WTC11 (cell line): ENCODE measurements around the gene PDE3B. TPM values are rescaled to one million over a fixed set of nuclear protein-coding genes. Genes with fewer than 3 reads are reported as not detected.
A peak's percentile ranks its signal among the peaks of the same experiment; 100 is the strongest.

ENCODE experiments used
- ATAC-seq: fragments of 200-7000 bp; cut with Tn5 transposase; 2 replicates; pipeline ENCODE4 v1.10.0; 2021; ENCODE audit warnings: mild to moderate bottlenecking, moderate library complexity
- CTCF ChIA-PET: fragments of 300-600 bp; sonication (Branson Sonifier 250); formaldehyde crosslinking; loops from one replicate; lab custom pipeline; 2021; ENCODE audit warnings: antibody characterized with exemption; lab: Charles Lee
- POLR2A ChIA-PET: fragments of 350-600 bp; sonication (Branson Sonifier 250); formaldehyde crosslinking; loops from one replicate; lab custom pipeline; 2021; ENCODE audit warnings: antibody characterized with exemption; lab: Charles Lee
- DNase-seq: peaks from one replicate; pipeline ENCODE4 v3.0.0; 2021; ENCODE audit warnings: low spot score
- H3K27ac Mint-ChIP-seq: 2 replicates; pipeline ENCODE4 v1.8.0; 2021; ENCODE audit warnings: mixed read lengths
- H3K27me3 Mint-ChIP-seq: 2 replicates; pipeline ENCODE4 v1.8.0; 2021; ENCODE audit warnings: low read depth, mild to moderate bottlenecking, moderate library complexity, mixed read lengths
- H3K36me3 Mint-ChIP-seq: 2 replicates; pipeline ENCODE4 v1.8.0; 2021; ENCODE audit warnings: mixed read lengths
- H3K4me1 Mint-ChIP-seq: 2 replicates; pipeline ENCODE4 v1.8.0; 2022; ENCODE audit warnings: mixed read lengths
- H3K4me3 Mint-ChIP-seq: 2 replicates; pipeline ENCODE4 v1.8.0; 2021; ENCODE audit warnings: mild to moderate bottlenecking, moderate library complexity, mixed read lengths
- H3K9me3 Mint-ChIP-seq: 2 replicates; pipeline ENCODE4 v1.8.0; 2021; ENCODE audit warnings: mixed read lengths
- ESRRA ChIP-seq: sonication (generic); formaldehyde crosslinking; IDR thresholded peaks from 2 replicates; pipeline ENCODE4 v1.8.1; 2022; ENCODE audit warnings: mild to moderate bottlenecking, missing genetic modification reagents, borderline replicate concordance
- FOXJ3 ChIP-seq: sonication (generic); formaldehyde crosslinking; IDR thresholded peaks from 2 replicates; pipeline ENCODE4 v1.9.0; 2021; ENCODE audit warnings: missing genetic modification reagents, mild to moderate bottlenecking, borderline replicate concordance
- FOXK1 ChIP-seq: sonication (generic); formaldehyde crosslinking; IDR thresholded peaks from 2 replicates; pipeline ENCODE4 v1.8.0; 2022; ENCODE audit warnings: mild to moderate bottlenecking, moderate library complexity, missing genetic modification reagents
- FOXP1 ChIP-seq: sonication (generic); formaldehyde crosslinking; IDR thresholded peaks from 2 replicates; pipeline ENCODE4 v1.8.0; 2022; ENCODE audit warnings: missing genetic modification reagents, mild to moderate bottlenecking, moderate library complexity, borderline replicate concordance
- KAT7 ChIP-seq: sonication (generic); formaldehyde crosslinking; IDR thresholded peaks from 2 replicates; pipeline ENCODE4 v1.8.1; 2023; ENCODE audit warnings: missing genetic modification reagents, mild to moderate bottlenecking, borderline replicate concordance
- NR2C2 ChIP-seq: sonication (generic); formaldehyde crosslinking; IDR thresholded peaks from 2 replicates; pipeline ENCODE4 v1.8.0; 2022; ENCODE audit warnings: mild to moderate bottlenecking, missing genetic modification reagents
- OVOL2 ChIP-seq: fragments of 250-450 bp; sonication (Bioruptor Pico); IDR thresholded peaks from 2 replicates; pipeline ENCODE4 v1.9.0; 2021; ENCODE audit warnings: mild to moderate bottlenecking, borderline replicate concordance
- ZNF138 ChIP-seq: sonication (generic); formaldehyde crosslinking; conservative IDR thresholded peaks from 2 replicates; pipeline ENCODE4 v1.8.1; 2022; ENCODE audit warnings: mild to moderate bottlenecking, moderate library complexity, missing genetic modification reagents
- ZNF219 ChIP-seq: sonication (generic); formaldehyde crosslinking; IDR thresholded peaks from 2 replicates; pipeline ENCODE4 v1.8.0; 2023; ENCODE audit warnings: missing genetic modification reagents, mild to moderate bottlenecking, borderline replicate concordance
- ZNF317 ChIP-seq: sonication (generic); formaldehyde crosslinking; IDR thresholded peaks from 2 replicates; pipeline ENCODE4 v1.8.1; 2023; ENCODE audit warnings: low read depth, mild to moderate bottlenecking, moderate library complexity, missing genetic modification reagents, borderline replicate concordance
- total RNA-seq: library from RNA; stranded (reverse); gene quantifications from 3 replicates; pipeline ENCODE4 v1.2.3, GENCODE V29; 2021
- TF ChIP-seq, protein P1 (sequence below): fragments of 250-450 bp; sonication (Bioruptor Pico); conservative IDR thresholded peaks from 2 replicates; pipeline ENCODE4 v1.9.0; 2021; ENCODE audit warnings: mild to moderate bottlenecking
- TF ChIP-seq, protein P2 (sequence below): sonication (generic); formaldehyde crosslinking; IDR thresholded peaks from 2 replicates; pipeline ENCODE4 v1.8.1; 2023; ENCODE audit warnings: mild to moderate bottlenecking, missing genetic modification reagents
- TF ChIP-seq, protein P3 (sequence below): sonication (generic); formaldehyde crosslinking; IDR thresholded peaks from 2 replicates; pipeline ENCODE4 v1.8.0; 2023; ENCODE audit warnings: missing genetic modification reagents
- TF ChIP-seq, protein P4 (sequence below): fragments of 250-450 bp; sonication (Bioruptor Pico); IDR thresholded peaks from 2 replicates; pipeline ENCODE4 v1.9.0; 2021; ENCODE audit warnings: mild to moderate bottlenecking
- TF ChIP-seq, protein P5 (sequence below): sonication (generic); formaldehyde crosslinking; IDR thresholded peaks from 2 replicates; pipeline ENCODE4 v1.8.1; 2022; ENCODE audit warnings: low read depth, mild to moderate bottlenecking, moderate library complexity, missing genetic modification reagents, borderline replicate concordance

PDE3B gene
- total RNA-seq, 1 experiment from 2014 or later = 9.6 TPM

DNA sequence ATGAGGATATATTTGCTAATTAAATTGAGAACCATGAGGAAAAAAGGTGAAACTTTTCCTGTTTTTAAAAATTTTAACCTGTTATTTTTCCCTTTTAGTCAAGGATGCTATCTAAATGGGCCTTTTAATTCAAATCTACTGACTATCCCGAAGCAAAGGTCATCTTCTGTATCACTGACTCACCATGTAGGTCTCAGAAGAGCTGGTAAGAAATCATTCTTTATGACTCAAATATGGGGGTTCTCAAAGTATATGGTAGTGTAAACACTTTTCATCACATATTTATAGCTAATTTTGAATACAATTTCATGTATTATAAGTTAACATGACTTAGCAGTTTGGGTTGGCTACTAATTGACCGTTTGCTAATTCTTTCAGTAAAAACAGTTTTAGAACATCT lies 160.2 kb downstream of the PDE3B start (continued):
- TF ChIP-seq ZNF138 (CRISPR knock-in tag) = no peak

DNA sequence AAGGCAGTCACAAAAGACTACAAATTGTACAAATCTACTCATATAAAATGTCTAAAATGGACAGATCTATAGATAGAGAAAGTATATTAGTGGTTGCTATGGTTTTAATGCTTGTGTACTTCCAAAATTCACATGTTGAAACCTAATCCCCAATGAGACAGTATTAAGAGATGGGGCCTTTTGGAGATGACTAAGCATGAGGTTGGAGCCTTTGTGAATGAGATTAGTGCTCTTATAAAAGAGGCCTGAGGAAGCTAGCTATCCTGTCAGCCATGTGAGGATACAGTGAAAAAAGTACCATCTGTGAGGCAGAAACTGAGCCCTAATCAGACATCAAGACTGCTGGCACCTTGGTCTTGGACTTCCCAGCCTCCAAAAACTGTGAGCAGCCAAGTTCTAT lies 165.9 kb downstream of the PDE3B start:
- Mint-ChIP-seq H3K4me3 (no peak overlapping the region), H3K36me3 (peaks cover 19% of the 10 kb centered on the region), H3K9me3 (peaks cover 20% of the 10 kb centered on the region), H3K4me1 (peaks cover 2% of the 10 kb centered on the region; the same call in 1 of the 2 replicates), H3K27ac (no peak overlapping the region), H3K27me3 (no peaks in the 10 kb centered on the region)
- ATAC-seq (no peak), DNase-seq (no peak)
- POLR2A ChIA-PET = no interaction called here
- CTCF ChIA-PET = no interaction called here
- TF ChIP-seq, protein P1, sequence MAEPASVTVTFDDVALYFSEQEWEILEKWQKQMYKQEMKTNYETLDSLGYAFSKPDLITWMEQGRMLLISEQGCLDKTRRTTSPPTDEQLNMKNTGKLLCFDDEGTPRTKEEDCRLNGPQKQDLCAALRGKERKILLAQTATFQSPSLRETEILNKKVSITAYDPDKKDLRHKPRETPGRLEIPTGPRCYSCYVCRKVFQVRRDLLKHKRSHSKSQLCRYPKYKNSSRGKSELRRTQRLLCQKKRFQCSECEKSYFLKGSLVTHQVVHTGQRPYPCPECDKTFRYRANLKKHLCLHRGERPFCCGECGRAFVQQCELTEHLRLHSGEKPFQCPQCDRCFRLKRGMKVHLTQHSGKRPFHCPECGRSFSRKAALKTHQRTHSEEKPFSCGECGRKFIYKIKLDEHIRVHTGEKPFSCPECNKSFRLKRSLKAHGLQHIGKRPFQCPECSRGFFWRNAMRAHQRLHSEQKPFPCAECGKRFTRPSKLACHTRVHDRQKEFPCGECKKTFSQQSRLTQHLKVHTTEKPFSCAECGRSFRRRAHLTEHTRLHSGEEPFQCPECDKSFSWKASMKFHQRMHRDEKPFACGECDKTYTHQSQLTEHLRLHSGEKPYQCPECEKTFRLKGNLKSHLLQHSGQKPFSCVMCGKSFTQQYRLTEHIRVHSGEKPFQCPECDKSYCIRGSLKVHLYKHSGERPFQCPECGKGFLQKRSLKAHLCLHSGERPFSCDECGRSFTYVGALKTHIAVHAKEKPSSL (CRISPR knock-in tag) = no peak
- TF ChIP-seq OVOL2 (CRISPR knock-in tag) (no peak), ESRRA (no peak), FOXJ3 (no peak)

DNA sequence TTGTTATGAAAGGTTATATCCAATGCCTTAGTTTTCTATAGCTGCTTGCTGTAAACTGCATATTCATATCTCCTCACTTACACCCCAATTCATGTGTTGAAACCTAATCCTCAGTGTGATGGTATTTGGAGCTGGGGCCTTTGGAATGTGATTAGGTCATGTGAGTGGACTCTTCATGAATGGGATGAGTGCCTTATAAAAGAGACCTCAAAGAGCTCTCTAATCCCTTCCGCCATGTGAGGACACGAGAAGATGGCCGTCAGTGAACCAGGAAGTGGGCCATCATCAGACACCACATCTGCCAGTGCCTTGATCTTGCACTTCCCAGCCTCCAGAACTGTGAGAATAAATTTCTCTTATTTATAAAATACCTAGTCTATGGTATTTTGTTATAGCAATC lies 169.2 kb downstream of the PDE3B start:
- CTCF ChIA-PET = interaction anchor here (0.9 to 1.2 kb wide), 2 partner anchors 23 to 190 kb away, joined by 3 to 4 read pairs; no protein-coding TSS in a partner anchor

DNA sequence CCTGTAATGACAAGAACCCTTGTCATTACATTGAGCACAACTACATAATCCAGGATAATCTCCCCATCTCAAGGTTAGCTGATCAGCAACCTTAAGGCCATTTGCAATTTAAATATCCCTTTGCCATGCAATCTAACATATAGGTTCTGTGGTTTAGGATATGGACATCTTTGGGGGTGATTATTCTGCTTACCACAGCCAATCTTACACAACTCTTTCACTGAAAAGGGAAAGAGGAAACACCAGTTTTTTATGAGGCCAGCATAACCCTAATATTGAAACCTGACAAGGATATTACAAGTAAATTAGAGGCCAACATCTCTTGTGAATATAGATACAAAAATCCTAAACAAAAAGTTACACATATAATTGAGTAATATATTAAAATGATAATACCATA lies 169.9 kb downstream of the PDE3B start:
- H3K27ac Mint-ChIP-seq = no peak overlapping the region
- no peak for DNase-seq
- POLR2A ChIA-PET = no interaction called here
- H3K27me3 Mint-ChIP-seq = no peaks in the 10 kb centered on the region
- ATAC-seq = no peak
- CTCF ChIA-PET = no interaction called here
- H3K4me1 Mint-ChIP-seq = peaks cover 2% of the 10 kb centered on the region; the same call in 1 of the 2 replicates
- H3K4me3 Mint-ChIP-seq = no peak overlapping the region
- H3K9me3 Mint-ChIP-seq = peaks cover 14% of the 10 kb centered on the region
- peaks cover 8% of the 10 kb centered on the region; the same call in 1 of the 2 replicates for H3K36me3 Mint-ChIP-seq
- no peak for TF ChIP-seq NR2C2 (CRISPR knock-in tag)
- TF ChIP-seq, protein P1 (CRISPR knock-in tag) = no peak
- TF ChIP-seq ZNF219 = no peak
- TF ChIP-seq, all 79 proteins: peak for 0

More for the DNA sequence above, 169.2 kb downstream of the PDE3B start:
- ATAC-seq (peak; percentile 50; the same call in 1 of the 2 replicates), DNase-seq (no peak)
- peaks cover 2% of the 10 kb centered on the region; the same call in 1 of the 2 replicates for H3K4me1 Mint-ChIP-seq
- no peak overlapping the region for H3K27ac Mint-ChIP-seq
- TF ChIP-seq, protein P2, sequence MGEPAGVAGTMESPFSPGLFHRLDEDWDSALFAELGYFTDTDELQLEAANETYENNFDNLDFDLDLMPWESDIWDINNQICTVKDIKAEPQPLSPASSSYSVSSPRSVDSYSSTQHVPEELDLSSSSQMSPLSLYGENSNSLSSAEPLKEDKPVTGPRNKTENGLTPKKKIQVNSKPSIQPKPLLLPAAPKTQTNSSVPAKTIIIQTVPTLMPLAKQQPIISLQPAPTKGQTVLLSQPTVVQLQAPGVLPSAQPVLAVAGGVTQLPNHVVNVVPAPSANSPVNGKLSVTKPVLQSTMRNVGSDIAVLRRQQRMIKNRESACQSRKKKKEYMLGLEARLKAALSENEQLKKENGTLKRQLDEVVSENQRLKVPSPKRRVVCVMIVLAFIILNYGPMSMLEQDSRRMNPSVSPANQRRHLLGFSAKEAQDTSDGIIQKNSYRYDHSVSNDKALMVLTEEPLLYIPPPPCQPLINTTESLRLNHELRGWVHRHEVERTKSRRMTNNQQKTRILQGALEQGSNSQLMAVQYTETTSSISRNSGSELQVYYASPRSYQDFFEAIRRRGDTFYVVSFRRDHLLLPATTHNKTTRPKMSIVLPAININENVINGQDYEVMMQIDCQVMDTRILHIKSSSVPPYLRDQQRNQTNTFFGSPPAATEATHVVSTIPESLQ = no peak
- TF ChIP-seq, protein P3, sequence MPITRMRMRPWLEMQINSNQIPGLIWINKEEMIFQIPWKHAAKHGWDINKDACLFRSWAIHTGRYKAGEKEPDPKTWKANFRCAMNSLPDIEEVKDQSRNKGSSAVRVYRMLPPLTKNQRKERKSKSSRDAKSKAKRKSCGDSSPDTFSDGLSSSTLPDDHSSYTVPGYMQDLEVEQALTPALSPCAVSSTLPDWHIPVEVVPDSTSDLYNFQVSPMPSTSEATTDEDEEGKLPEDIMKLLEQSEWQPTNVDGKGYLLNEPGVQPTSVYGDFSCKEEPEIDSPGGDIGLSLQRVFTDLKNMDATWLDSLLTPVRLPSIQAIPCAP (CRISPR knock-in tag) = no peak
- TF ChIP-seq FOXP1 (no peak), KAT7 (CRISPR knock-in tag) (no peak), FOXK1 (CRISPR knock-in tag) (no peak), ZNF317 (CRISPR knock-in tag) (no peak)
- TF ChIP-seq, protein P4, sequence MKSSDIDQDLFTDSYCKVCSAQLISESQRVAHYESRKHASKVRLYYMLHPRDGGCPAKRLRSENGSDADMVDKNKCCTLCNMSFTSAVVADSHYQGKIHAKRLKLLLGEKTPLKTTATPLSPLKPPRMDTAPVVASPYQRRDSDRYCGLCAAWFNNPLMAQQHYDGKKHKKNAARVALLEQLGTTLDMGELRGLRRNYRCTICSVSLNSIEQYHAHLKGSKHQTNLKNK = no peak
- TF ChIP-seq, protein P5, sequence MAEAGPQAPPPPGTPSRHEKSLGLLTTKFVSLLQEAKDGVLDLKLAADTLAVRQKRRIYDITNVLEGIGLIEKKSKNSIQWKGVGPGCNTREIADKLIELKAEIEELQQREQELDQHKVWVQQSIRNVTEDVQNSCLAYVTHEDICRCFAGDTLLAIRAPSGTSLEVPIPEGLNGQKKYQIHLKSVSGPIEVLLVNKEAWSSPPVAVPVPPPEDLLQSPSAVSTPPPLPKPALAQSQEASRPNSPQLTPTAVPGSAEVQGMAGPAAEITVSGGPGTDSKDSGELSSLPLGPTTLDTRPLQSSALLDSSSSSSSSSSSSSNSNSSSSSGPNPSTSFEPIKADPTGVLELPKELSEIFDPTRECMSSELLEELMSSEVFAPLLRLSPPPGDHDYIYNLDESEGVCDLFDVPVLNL (CRISPR knock-in tag) = no peak
- peaks cover 14% of the 10 kb centered on the region for H3K9me3 Mint-ChIP-seq
- no peak overlapping the region for H3K4me3 Mint-ChIP-seq
- no peaks in the 10 kb centered on the region for H3K27me3 Mint-ChIP-seq
- H3K36me3 Mint-ChIP-seq = peaks cover 8% of the 10 kb centered on the region; the same call in 1 of the 2 replicates
- POLR2A ChIA-PET = interaction anchor here (1.1 kb wide), 1 partner anchor 168 kb away, joined by 3 read pairs; no protein-coding TSS in a partner anchor
